ENCODE measurements around the gene ATP5MC2.

DNA sequence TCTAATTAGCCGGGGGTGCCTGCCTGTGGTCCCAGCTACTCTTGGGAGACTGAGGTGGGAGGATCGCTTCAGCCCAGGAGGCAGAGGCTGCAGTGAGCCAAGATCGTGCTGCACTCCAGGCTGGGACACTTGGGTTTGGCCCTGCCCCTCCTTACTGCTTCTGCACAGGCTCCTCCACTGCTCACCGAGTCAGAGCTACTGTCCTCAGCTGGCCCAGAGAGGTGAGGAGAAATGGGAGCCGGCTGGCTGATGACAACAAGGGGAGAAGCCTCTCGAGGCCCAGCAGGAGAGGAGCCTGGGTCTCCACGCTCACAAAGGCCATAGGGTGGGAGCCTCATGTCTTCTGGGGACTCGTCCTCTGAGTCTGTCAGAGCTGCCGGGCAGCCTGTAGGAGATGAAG, 37.6 kb upstream of the ATP5MC2 start:
- TF ChIP-seq, protein P1, sequence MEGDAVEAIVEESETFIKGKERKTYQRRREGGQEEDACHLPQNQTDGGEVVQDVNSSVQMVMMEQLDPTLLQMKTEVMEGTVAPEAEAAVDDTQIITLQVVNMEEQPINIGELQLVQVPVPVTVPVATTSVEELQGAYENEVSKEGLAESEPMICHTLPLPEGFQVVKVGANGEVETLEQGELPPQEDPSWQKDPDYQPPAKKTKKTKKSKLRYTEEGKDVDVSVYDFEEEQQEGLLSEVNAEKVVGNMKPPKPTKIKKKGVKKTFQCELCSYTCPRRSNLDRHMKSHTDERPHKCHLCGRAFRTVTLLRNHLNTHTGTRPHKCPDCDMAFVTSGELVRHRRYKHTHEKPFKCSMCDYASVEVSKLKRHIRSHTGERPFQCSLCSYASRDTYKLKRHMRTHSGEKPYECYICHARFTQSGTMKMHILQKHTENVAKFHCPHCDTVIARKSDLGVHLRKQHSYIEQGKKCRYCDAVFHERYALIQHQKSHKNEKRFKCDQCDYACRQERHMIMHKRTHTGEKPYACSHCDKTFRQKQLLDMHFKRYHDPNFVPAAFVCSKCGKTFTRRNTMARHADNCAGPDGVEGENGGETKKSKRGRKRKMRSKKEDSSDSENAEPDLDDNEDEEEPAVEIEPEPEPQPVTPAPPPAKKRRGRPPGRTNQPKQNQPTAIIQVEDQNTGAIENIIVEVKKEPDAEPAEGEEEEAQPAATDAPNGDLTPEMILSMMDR (IDR thresholded peaks at IDR 0.05 in 2 of 3, conservative IDR thresholded peaks at IDR 0.05 in 1 of 3; ENCODE audit: insufficient read depth in 2 of 3, low read depth in 1 of 3, low read length in 3 of 3): no peak
- no peak for TF ChIP-seq KDM5B (IDR thresholded peaks at IDR 0.05; ENCODE audit: insufficient replicate concordance, low read depth, low read length)
- no peak for TF ChIP-seq TARDBP (IDR thresholded peaks at IDR 0.05)
- no peak for TF ChIP-seq NFYB (IDR thresholded peaks at IDR 0.05; ENCODE audit: extremely low read depth, insufficient read length)

Data from K562 (cell line).